Choroid plexus epithelial cell (primary cell): ENCODE data around the gene DHX8.

Source experiments
- DNase-seq: peaks from one replicate; pipeline ENCODE4 v3.0.0-alpha.2; 2010; ENCODE audit warnings: low read depth
- H3K4me3 ChIP-seq: 2 replicates; pipeline ENCODE4 v1.5.1; 2011; ENCODE audit warnings: low read depth, mild to moderate bottlenecking, control low read depth, low read length, moderate library complexity
- CTCF ChIP-seq: conservative IDR thresholded peaks from 2 replicates; pipeline ENCODE4 v1.5.1; 2011; ENCODE audit warnings: low read depth, mild to moderate bottlenecking, control low read depth, inconsistent platforms, low read length, moderate library complexity

DHX8 gene

DNA sequence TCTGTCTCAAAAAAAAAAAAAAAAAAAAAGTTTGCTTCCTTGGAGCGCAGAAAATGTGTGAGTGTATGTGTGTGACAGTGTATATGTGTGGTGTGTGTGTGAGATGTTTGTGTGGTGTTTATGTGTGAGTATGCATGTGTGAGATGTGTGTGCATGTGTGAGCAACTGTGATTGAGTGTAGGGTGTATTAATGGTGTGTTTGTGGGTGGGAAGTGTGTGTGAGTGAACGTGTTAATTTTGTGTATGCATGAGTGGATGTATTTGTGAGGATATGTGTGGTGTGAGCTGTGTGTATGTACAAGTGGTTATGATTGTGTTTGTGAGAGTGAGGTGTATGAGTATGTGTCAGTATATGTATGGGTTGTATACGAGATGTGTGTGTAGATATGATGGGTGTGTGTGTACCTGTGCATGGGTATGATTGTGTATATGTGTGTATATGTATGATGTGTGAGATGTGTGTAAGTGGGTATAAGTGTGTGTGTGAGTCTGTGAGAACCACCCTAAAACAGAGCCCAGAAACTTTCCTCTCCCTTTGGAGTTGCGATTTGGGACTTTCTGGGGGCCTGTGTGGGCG, 84.8 kb downstream of the DHX8 start:
- H3K4me3 ChIP-seq = no peak overlapping the region
- no peak for TF ChIP-seq CTCF
- no peak for DNase-seq

DNA sequence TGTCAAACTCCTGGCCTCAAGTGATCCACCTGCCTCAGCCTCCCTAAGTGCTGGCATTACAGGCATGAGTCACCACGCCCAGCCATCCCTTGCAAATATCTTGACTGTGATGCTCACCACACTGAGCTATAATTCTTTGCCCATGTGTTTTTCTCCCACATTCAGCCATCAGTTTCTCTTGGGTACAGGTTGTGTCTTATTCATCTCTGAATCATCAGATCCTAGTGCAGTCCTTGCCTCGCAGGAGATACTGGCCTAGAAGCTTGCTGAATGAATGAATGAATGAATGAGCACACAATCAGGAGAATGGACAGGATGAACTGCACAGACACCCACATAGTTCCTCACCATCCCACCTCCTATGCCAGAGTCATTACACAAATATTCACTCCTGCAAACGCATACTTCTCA, 86.7 kb downstream of the DHX8 start:
- TF ChIP-seq CTCF = no peak
- no peak for DNase-seq
- no peak overlapping the region for H3K4me3 ChIP-seq

DNA sequence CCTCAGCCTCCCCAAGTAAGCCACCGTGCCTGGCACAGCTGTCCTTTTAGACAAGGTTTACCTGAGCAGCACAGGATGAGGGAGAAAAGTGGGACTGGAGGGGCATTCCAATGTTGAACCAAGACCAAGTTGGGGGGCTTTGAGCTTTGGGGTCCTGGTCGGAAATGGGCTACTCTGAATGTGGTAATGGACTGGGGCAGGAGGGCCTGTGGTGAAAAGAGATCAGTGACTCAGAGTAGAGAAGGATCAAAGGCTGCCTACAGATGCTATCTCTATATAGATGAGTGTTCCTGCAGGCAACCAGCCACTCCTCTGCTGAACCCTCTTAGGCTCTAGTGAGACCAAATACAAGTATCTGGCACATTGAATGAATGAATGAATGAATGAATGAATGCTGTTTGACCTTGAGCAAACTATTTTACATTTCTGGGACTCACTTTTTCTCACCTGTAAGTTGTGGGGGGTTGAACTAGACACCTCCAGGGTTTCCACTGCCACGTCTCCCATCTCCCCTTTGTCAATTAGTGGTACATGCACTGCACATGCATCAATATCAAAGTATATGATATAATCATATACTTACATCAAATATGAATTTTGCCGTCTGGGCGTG, 88.7 kb downstream of the DHX8 start:
- DNase-seq = no peak
- TF ChIP-seq CTCF = no peak
- H3K4me3 ChIP-seq = no peak overlapping the region

DNA sequence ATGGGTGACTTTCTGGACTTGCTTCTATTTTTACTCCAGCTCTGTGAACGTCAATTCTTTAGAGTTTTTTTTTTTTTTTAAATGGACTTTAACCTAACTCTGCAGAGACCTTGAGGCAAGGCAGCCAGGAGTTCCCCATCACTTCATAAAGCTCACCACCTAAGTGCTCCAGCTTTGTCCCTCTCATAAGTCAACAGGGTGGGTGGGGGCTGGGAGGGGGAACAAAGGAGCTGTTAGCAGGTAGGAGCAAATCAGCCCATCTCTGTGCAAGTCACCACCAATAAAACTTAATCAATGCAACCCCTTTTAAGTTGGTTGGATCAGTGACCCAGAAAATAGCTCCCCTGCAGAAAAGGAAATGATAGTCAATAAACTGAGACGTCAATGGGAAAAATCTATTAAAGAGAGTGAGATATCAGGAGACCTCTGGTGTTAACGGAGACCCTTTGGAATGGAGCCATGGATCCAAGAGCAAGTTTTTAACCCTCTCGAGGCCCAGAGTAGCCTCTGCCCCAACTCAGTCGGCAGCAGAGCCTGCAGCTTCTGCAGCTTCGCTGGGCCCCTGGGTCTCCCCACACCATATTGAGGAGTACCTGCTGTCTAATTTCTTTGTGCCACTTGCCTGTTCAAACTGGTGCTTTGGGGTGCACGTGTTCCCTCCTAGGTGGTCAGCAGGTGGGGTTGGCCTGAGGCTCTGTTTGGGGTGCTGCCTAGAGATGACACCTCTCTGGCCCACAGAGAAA, 90.0 kb downstream of the DHX8 start:
- DNase-seq = no peak
- no peak for TF ChIP-seq CTCF
- no peak overlapping the region for H3K4me3 ChIP-seq

GRCh38 chr17:43574348-43574747, 90.6 kb downstream of the DHX8 start:
- no peak for TF ChIP-seq CTCF
- H3K4me3 ChIP-seq = no peak overlapping the region
- no peak for DNase-seq

DNA sequence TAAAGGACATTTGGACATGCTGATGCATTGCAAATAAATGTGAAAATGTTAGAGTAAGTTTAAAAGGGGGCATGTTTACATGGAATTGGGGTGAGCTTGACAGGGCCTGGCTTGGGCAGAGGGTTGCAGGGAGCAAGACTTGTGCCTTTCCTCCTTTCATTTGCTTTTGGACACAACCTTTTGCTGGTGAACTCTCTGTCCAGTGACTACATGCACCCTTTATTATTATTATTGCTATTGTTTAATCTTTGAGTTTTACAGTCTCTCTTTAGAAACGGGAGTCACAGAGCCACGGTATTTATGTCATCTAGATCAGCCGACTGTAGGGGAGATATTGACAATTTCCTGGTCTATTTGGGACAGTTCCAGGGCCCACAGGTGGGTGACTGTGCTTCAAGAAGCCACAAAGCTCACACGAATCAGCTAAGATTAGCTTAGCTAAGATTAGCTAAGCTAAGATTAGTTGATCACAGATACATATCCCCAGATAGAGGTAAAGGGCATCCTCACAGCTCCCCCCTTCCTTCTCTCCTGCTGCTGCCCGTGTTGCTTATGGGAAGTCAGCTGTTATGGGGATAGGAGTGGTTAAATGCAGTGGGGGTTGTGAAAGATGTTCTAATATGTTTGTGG, 91.2 kb downstream of the DHX8 start:
- no peak overlapping the region for H3K4me3 ChIP-seq
- no peak for DNase-seq
- TF ChIP-seq CTCF = no peak
